GM12878 (cell line): ENCODE results near the gene RPS3A.

Experiments used
- EGR1 ChIP-seq, 2 experiments: IDR thresholded peaks; 1 replicate in 1 of 2; 2 replicates in 1 of 2; pipeline ENCODE4 v1.6.1; 2011 to 2012; ENCODE audit warnings: low read depth in 2 of 2, low read length in 2 of 2, borderline replicate concordance in 1 of 2, mild to moderate bottlenecking in 1 of 2, moderate library complexity in 1 of 2
- HDAC2 ChIP-seq: fragments of 200-600 bp; sonication (generic); IDR thresholded peaks from 2 replicates; pipeline ENCODE4 v1.6.1; 2017
- KDM1A ChIP-seq: fragments of 200-600 bp; sonication (generic); IDR thresholded peaks from 2 replicates; pipeline ENCODE4 v1.6.1; 2016; ENCODE audit warnings: borderline replicate concordance
- NFIC ChIP-seq: IDR thresholded peaks from 2 replicates; pipeline ENCODE4 v1.6.1; 2012; ENCODE audit warnings: low read depth, mild to moderate bottlenecking, inconsistent platforms, low read length, moderate library complexity
- POLR2A ChIP-seq: IDR thresholded peaks from 2 replicates; pipeline ENCODE4 v1.6.1; 2011; ENCODE audit warnings: low read depth, mild to moderate bottlenecking, low read length
- SIN3A ChIP-seq: IDR thresholded peaks from 2 replicates; pipeline ENCODE4 v1.6.1; 2012; ENCODE audit warnings: low read depth, low read length, improper control_type of control experiment
- SMAD1 ChIP-seq: fragments of 450-650 bp; IDR thresholded peaks from 2 replicates; pipeline ENCODE4 v1.6.1; 2018; ENCODE audit warnings: mild to moderate bottlenecking, low read depth; ENCODE audit not compliant: partially characterized antibody
- TCF3 ChIP-seq: IDR thresholded peaks from 2 replicates; pipeline ENCODE4 v1.6.1; 2012; ENCODE audit warnings: low read depth, mild to moderate bottlenecking, low read length, borderline replicate concordance; ENCODE audit not compliant: insufficient read depth
- ZNF274 ChIP-seq: IDR thresholded peaks from one replicate; pipeline ENCODE4 v1.8.0; 2011; ENCODE audit not compliant: insufficient read length, insufficient read depth
- TF ChIP-seq, protein P1 (sequence below): IDR thresholded peaks from 2 replicates; pipeline ENCODE4 v1.6.1; 2012; ENCODE audit warnings: mild to moderate bottlenecking, low read depth, low read length
- TF ChIP-seq, protein P2 (sequence below): IDR thresholded peaks from 2 replicates; pipeline ENCODE4 v1.6.1; 2011; ENCODE audit warnings: borderline replicate concordance, low read depth, mild to moderate bottlenecking, moderate library complexity, mixed read lengths, low read length; ENCODE audit not compliant: insufficient read depth; ENCODE audit errors: extremely low read length
- TF ChIP-seq, protein P3 (sequence below): IDR thresholded peaks from 2 replicates; pipeline ENCODE4 v1.6.1; 2012; ENCODE audit warnings: low read length, inconsistent platforms

DNA sequence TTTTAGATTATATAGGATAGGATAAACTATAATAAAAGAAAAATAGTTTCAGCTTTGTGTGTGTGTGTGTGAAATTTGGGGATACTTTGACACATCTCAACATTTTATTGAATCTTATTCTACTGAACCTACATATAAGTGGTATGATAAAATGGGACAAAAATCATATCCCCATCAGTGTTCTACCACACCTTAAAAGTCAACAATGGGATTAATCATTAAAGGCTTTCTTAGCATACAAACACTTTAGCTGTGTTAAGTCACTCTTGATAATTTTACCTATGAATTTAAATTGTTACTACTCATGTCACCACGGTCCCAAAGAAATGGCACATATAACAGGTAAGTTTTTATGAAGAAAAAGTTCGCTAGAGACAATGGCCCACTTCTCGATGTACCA, 46.6 kb upstream of the RPS3A start:
- TF ChIP-seq SMAD1 (no peak), NFIC (no peak), EGR1 (IDR thresholded peaks at IDR 0.05; ENCODE audit: borderline replicate concordance in 1 of 2, low read depth in 2 of 2, low read length in 2 of 2) (no peak), TCF3 (no peak), POLR2A (no peak), HDAC2 (no peak), ZNF274 (no peak), SIN3A (no peak), KDM1A (no peak)
- TF ChIP-seq, protein P1, sequence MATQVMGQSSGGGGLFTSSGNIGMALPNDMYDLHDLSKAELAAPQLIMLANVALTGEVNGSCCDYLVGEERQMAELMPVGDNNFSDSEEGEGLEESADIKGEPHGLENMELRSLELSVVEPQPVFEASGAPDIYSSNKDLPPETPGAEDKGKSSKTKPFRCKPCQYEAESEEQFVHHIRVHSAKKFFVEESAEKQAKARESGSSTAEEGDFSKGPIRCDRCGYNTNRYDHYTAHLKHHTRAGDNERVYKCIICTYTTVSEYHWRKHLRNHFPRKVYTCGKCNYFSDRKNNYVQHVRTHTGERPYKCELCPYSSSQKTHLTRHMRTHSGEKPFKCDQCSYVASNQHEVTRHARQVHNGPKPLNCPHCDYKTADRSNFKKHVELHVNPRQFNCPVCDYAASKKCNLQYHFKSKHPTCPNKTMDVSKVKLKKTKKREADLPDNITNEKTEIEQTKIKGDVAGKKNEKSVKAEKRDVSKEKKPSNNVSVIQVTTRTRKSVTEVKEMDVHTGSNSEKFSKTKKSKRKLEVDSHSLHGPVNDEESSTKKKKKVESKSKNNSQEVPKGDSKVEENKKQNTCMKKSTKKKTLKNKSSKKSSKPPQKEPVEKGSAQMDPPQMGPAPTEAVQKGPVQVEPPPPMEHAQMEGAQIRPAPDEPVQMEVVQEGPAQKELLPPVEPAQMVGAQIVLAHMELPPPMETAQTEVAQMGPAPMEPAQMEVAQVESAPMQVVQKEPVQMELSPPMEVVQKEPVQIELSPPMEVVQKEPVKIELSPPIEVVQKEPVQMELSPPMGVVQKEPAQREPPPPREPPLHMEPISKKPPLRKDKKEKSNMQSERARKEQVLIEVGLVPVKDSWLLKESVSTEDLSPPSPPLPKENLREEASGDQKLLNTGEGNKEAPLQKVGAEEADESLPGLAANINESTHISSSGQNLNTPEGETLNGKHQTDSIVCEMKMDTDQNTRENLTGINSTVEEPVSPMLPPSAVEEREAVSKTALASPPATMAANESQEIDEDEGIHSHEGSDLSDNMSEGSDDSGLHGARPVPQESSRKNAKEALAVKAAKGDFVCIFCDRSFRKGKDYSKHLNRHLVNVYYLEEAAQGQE = no peak
- TF ChIP-seq, protein P2, sequence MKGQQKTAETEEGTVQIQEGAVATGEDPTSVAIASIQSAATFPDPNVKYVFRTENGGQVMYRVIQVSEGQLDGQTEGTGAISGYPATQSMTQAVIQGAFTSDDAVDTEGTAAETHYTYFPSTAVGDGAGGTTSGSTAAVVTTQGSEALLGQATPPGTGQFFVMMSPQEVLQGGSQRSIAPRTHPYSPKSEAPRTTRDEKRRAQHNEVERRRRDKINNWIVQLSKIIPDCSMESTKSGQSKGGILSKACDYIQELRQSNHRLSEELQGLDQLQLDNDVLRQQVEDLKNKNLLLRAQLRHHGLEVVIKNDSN = no peak
- TF ChIP-seq, protein P3, sequence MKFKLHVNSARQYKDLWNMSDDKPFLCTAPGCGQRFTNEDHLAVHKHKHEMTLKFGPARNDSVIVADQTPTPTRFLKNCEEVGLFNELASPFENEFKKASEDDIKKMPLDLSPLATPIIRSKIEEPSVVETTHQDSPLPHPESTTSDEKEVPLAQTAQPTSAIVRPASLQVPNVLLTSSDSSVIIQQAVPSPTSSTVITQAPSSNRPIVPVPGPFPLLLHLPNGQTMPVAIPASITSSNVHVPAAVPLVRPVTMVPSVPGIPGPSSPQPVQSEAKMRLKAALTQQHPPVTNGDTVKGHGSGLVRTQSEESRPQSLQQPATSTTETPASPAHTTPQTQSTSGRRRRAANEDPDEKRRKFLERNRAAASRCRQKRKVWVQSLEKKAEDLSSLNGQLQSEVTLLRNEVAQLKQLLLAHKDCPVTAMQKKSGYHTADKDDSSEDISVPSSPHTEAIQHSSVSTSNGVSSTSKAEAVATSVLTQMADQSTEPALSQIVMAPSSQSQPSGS = no peak
